Measurements from ENCODE around the gene RGS6. TPM values are rescaled to one million over a fixed set of nuclear protein-coding genes. Genes with fewer than 3 reads are reported as not detected.

RGS6 gene
- total RNA-seq, 2 donors from 2014 or later = 0.15 to 0.45 TPM

GRCh38 chr14:72419226-72419775 is 487.1 kb downstream of the RGS6 start:
- no peak overlapping the region for H3K9ac ChIP-seq (ENCODE audit: low read depth in 2 of 2, low read length in 2 of 2)
- no peak overlapping the region for H3K4me3 ChIP-seq
- no peaks in the 10 kb centered on the region for H3K27me3 ChIP-seq
- no peak for DNase-seq
- intact Hi-C loops (cut with DNase I) = no loop called here
- H3K36me3 ChIP-seq = no peaks in the 10 kb centered on the region
- no peak for TF ChIP-seq CTCF (IDR thresholded peaks at IDR 0.05)
- no peaks in the 10 kb centered on the region for H3K4me1 ChIP-seq
- no peaks in the 10 kb centered on the region for H3K9me3 ChIP-seq
- no peak overlapping the region for H3K27ac ChIP-seq

GRCh38 chr14:72420749-72421474 is 488.7 kb downstream of the RGS6 start:
- no peak overlapping the region for H3K4me3 ChIP-seq
- TF ChIP-seq CTCF (IDR thresholded peaks at IDR 0.05) = peak; percentile 91
- no peak overlapping the region for H3K9ac ChIP-seq (ENCODE audit: low read depth in 2 of 2, low read length in 2 of 2)
- no peak overlapping the region for H3K27ac ChIP-seq
- H3K27me3 ChIP-seq = no peaks in the 10 kb centered on the region
- H3K9me3 ChIP-seq = no peaks in the 10 kb centered on the region
- intact Hi-C loops (cut with DNase I) = loop anchor here (5.0 kb wide), 1 partner anchor 399 kb away; no protein-coding TSS in a partner anchor
- no peaks in the 10 kb centered on the region for H3K4me1 ChIP-seq
- peak; percentile 80 for DNase-seq
- no peaks in the 10 kb centered on the region for H3K36me3 ChIP-seq

GRCh38 chr14:72423957-72424356 is 491.7 kb downstream of the RGS6 start:
- H3K9me3 ChIP-seq = no peaks in the 10 kb centered on the region
- H3K4me1 ChIP-seq = no peaks in the 10 kb centered on the region
- no peaks in the 10 kb centered on the region for H3K36me3 ChIP-seq
- intact Hi-C loops (cut with DNase I) = loop anchor here (5.0 kb wide), 1 partner anchor 402 kb away; no protein-coding TSS in a partner anchor
- no peak for DNase-seq
- no peak overlapping the region for H3K27ac ChIP-seq
- H3K4me3 ChIP-seq = no peak overlapping the region
- H3K27me3 ChIP-seq = no peaks in the 10 kb centered on the region
- no peak for TF ChIP-seq CTCF (IDR thresholded peaks at IDR 0.05)
- no peak overlapping the region for H3K9ac ChIP-seq (ENCODE audit: low read depth in 2 of 2, low read length in 2 of 2)

- no peaks in the 10 kb centered on the region for H3K4me1 ChIP-seq
- H3K4me3 ChIP-seq = no peak overlapping the region
- H3K27ac ChIP-seq = no peak overlapping the region
- no peaks in the 10 kb centered on the region for H3K27me3 ChIP-seq
- no peaks in the 10 kb centered on the region for H3K9me3 ChIP-seq
- intact Hi-C loops (cut with DNase I) = no loop called here
- H3K9ac ChIP-seq (ENCODE audit: low read depth in 2 of 2, low read length in 2 of 2) = no peak overlapping the region
- TF ChIP-seq CTCF (IDR thresholded peaks at IDR 0.05) = no peak
- H3K36me3 ChIP-seq = no peaks in the 10 kb centered on the region
- no peak for DNase-seq
Observed at GRCh38 chr14:72430457-72430856, 498.2 kb downstream of the RGS6 start.

- H3K4me3 ChIP-seq = no peak overlapping the region
- no peaks in the 10 kb centered on the region for H3K27me3 ChIP-seq
- no peaks in the 10 kb centered on the region for H3K4me1 ChIP-seq
- no peak for DNase-seq
- H3K9ac ChIP-seq (ENCODE audit: low read depth in 2 of 2, low read length in 2 of 2) = peak overlapping the region in 1 of 2 donors; percentile 9
- no peak for TF ChIP-seq CTCF (IDR thresholded peaks at IDR 0.05)
- intact Hi-C loops (cut with DNase I) = no loop called here
- H3K9me3 ChIP-seq = no peaks in the 10 kb centered on the region
- no peaks in the 10 kb centered on the region for H3K36me3 ChIP-seq
- H3K27ac ChIP-seq = no peak overlapping the region
Observed at GRCh38 chr14:72432748-72433147, 500.5 kb downstream of the RGS6 start.

All from colonic mucosa (tissue), 4 donors.